ENCODE measurements around the gene CXCL12. TPM values are rescaled to one million over a fixed set of nuclear protein-coding genes. Genes with fewer than 3 reads are reported as not detected.

The CXCL12 gene
- total RNA-seq, 1 donor from 2014 or later = 153 TPM

- DNase-seq (ENCODE audit: extremely low spot score, unreplicated experiment) = no peak
- H3K9me3 Mint-ChIP-seq (ENCODE audit: unreplicated experiment) = peaks cover 15% of the 10 kb centered on the region
- peaks cover 27% of the 10 kb centered on the region for H3K27me3 Mint-ChIP-seq (ENCODE audit: unreplicated experiment)
- no peak for TF ChIP-seq CTCF (IDR thresholded peaks at IDR 0.05)
- no peak overlapping the region for H3K27ac Mint-ChIP-seq (ENCODE audit: unreplicated experiment)
- no peaks in the 10 kb centered on the region for H3K36me3 Mint-ChIP-seq (ENCODE audit: unreplicated experiment)
- no peak overlapping the region for H3K4me3 Mint-ChIP-seq (ENCODE audit: unreplicated experiment)
- peaks cover 9% of the 10 kb centered on the region for H3K4me1 Mint-ChIP-seq (ENCODE audit: unreplicated experiment)
Measured at GRCh38 chr10:44424957-44425356, 40.1 kb upstream of the CXCL12 start.

- Mint-ChIP-seq H3K9me3 (ENCODE audit: unreplicated experiment) (peaks cover 8% of the 10 kb centered on the region), H3K27me3 (ENCODE audit: unreplicated experiment) (peaks cover 28% of the 10 kb centered on the region), H3K27ac (ENCODE audit: unreplicated experiment) (no peak overlapping the region), H3K4me1 (ENCODE audit: unreplicated experiment) (peaks cover 9% of the 10 kb centered on the region), H3K4me3 (ENCODE audit: unreplicated experiment) (no peak overlapping the region), H3K36me3 (ENCODE audit: unreplicated experiment) (no peaks in the 10 kb centered on the region)
- no peak for TF ChIP-seq CTCF (IDR thresholded peaks at IDR 0.05)
- DNase-seq (ENCODE audit: extremely low spot score, unreplicated experiment) = peak; percentile 60
Measured at GRCh38 chr10:44424298-44424697, 39.4 kb upstream of the CXCL12 start.

GRCh38 chr10:44422570-44423101 is 37.7 kb upstream of the CXCL12 start:
- H3K27me3 Mint-ChIP-seq (ENCODE audit: unreplicated experiment) = peaks cover 26% of the 10 kb centered on the region
- no peak for TF ChIP-seq CTCF (IDR thresholded peaks at IDR 0.05)
- H3K36me3 Mint-ChIP-seq (ENCODE audit: unreplicated experiment) = no peaks in the 10 kb centered on the region

GRCh38 chr10:44422153-44422552 is 37.3 kb upstream of the CXCL12 start:
- H3K27ac Mint-ChIP-seq (ENCODE audit: unreplicated experiment) = no peak overlapping the region
- H3K27me3 Mint-ChIP-seq (ENCODE audit: unreplicated experiment) = peaks cover 31% of the 10 kb centered on the region
- H3K36me3 Mint-ChIP-seq (ENCODE audit: unreplicated experiment) = no peaks in the 10 kb centered on the region
- no peaks in the 10 kb centered on the region for H3K9me3 Mint-ChIP-seq (ENCODE audit: unreplicated experiment)
- TF ChIP-seq CTCF (IDR thresholded peaks at IDR 0.05) = no peak
- H3K4me1 Mint-ChIP-seq (ENCODE audit: unreplicated experiment) = peaks cover 9% of the 10 kb centered on the region
- no peak for DNase-seq (ENCODE audit: extremely low spot score, unreplicated experiment)
- H3K4me3 Mint-ChIP-seq (ENCODE audit: unreplicated experiment) = no peak overlapping the region

More at GRCh38 chr10:44422570-44423101, 37.7 kb upstream of the CXCL12 start:
- Mint-ChIP-seq H3K27ac (ENCODE audit: unreplicated experiment) (no peak overlapping the region), H3K4me3 (ENCODE audit: unreplicated experiment) (no peak overlapping the region), H3K4me1 (ENCODE audit: unreplicated experiment) (peaks cover 9% of the 10 kb centered on the region), H3K9me3 (ENCODE audit: unreplicated experiment) (no peaks in the 10 kb centered on the region)
- no peak for DNase-seq (ENCODE audit: extremely low spot score, unreplicated experiment)

GRCh38 chr10:44419790-44420549 is 35.1 kb upstream of the CXCL12 start:
- Mint-ChIP-seq H3K9me3 (ENCODE audit: unreplicated experiment) (peaks cover 5% of the 10 kb centered on the region), H3K27ac (ENCODE audit: unreplicated experiment) (no peak overlapping the region), H3K4me1 (ENCODE audit: unreplicated experiment) (peaks cover 17% of the 10 kb centered on the region), H3K4me3 (ENCODE audit: unreplicated experiment) (no peak overlapping the region), H3K36me3 (ENCODE audit: unreplicated experiment) (no peaks in the 10 kb centered on the region), H3K27me3 (ENCODE audit: unreplicated experiment) (peaks cover 32% of the 10 kb centered on the region)
- no peak for TF ChIP-seq CTCF (IDR thresholded peaks at IDR 0.05)
- no peak for DNase-seq (ENCODE audit: extremely low spot score, unreplicated experiment)
